ENCODE measurements around the gene MYO15A.

DNA sequence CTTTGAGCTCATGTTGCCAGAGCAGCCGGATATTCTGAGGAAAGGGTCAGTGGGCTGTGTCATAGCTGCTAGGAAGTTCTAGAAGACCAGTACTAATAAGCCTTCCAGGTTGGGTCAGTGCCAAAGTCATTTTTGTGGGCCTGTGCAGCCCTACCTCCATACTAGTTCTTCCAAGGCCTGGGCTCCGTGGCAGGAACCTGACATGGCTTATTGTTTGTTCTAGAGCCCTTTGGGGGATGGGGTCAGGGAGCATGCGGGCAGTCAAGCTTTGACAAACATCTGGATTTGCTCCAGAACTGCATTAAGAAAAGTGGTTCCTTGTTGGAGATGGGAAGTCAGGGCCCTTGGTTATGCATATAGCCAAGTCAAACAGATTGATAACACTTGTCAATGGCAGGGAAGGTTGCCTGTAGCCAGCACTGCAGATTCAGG lies 82.7 kb downstream of the MYO15A start:
- TF ChIP-seq, protein P1, sequence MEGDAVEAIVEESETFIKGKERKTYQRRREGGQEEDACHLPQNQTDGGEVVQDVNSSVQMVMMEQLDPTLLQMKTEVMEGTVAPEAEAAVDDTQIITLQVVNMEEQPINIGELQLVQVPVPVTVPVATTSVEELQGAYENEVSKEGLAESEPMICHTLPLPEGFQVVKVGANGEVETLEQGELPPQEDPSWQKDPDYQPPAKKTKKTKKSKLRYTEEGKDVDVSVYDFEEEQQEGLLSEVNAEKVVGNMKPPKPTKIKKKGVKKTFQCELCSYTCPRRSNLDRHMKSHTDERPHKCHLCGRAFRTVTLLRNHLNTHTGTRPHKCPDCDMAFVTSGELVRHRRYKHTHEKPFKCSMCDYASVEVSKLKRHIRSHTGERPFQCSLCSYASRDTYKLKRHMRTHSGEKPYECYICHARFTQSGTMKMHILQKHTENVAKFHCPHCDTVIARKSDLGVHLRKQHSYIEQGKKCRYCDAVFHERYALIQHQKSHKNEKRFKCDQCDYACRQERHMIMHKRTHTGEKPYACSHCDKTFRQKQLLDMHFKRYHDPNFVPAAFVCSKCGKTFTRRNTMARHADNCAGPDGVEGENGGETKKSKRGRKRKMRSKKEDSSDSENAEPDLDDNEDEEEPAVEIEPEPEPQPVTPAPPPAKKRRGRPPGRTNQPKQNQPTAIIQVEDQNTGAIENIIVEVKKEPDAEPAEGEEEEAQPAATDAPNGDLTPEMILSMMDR (IDR thresholded peaks at IDR 0.05) = no peak
- no peak for TF ChIP-seq POLR2A (IDR thresholded peaks at IDR 0.05)
